Stomach smooth muscle (tissue), 2 donors: ENCODE measurements around the gene C14orf132.

ENCODE experiments used
- H3K27ac ChIP-seq: one replicate; pipeline ENCODE4 v1.7.0; 2013; ENCODE audit warnings: mild to moderate bottlenecking, low read length, inconsistent platforms
- H3K27me3 ChIP-seq, 2 donors: one replicate each; pipeline ENCODE4 v1.7.0; 2013; ENCODE audit warnings: low read length in 2 of 2; ENCODE audit not compliant: insufficient read depth in 2 of 2, control insufficient read depth in 1 of 2
- H3K36me3 ChIP-seq, 2 donors: one replicate each; pipeline ENCODE4 v1.7.0; 2013; ENCODE audit warnings: low read length in 2 of 2; ENCODE audit not compliant: control insufficient read depth in 2 of 2, insufficient read depth in 2 of 2
- H3K4me1 ChIP-seq: one replicate; pipeline ENCODE4 v1.7.0; 2013; ENCODE audit warnings: low read length; ENCODE audit not compliant: control insufficient read depth, insufficient read depth
- H3K4me3 ChIP-seq, 2 donors: one replicate each; pipeline ENCODE4 v1.7.0; 2013; ENCODE audit warnings: low read length in 2 of 2
- H3K9ac ChIP-seq, 2 donors: one replicate each; pipeline ENCODE4 v1.7.0; 2013; ENCODE audit warnings: low read length in 2 of 2, mild to moderate bottlenecking in 1 of 2
- H3K9me3 ChIP-seq, 2 donors: one replicate each; pipeline ENCODE4 v1.7.0; 2013; ENCODE audit warnings: low read length in 2 of 2; ENCODE audit not compliant: control insufficient read depth in 2 of 2
- donor health status: healthy.
- donor health status: Pancreatic carcinoma.

Gene C14orf132

DNA sequence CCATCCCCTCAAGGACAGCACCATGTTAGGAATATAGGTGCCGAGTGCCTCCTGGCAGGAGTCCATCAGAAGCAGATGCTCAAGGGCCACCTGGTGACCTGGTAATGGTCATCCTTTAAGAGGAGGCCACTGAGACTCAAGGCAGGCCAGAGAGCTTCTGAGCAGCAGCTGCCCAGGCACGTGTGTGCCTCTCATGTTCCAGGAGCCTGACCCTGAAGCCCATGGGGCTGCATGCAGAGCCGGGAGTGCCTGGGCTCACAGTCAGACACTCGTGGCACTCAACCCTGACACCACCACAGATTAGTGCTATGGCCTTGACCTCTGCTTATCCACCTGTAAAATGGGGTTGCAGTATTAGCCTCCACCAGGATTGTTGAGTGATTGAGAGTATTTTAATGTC lies 45.6 kb downstream of the C14orf132 start:
- no peak overlapping the region for H3K27ac ChIP-seq
- H3K4me3 ChIP-seq = no peak overlapping the region
- H3K4me1 ChIP-seq = no peaks in the 10 kb centered on the region
- peaks cover 21 to 22% of the 10 kb centered on the region in 2 donors for H3K36me3 ChIP-seq
- H3K9me3 ChIP-seq = no peaks in the 10 kb centered on the region
- no peak overlapping the region for H3K9ac ChIP-seq
- H3K27me3 ChIP-seq = no peaks in the 10 kb centered on the region

DNA sequence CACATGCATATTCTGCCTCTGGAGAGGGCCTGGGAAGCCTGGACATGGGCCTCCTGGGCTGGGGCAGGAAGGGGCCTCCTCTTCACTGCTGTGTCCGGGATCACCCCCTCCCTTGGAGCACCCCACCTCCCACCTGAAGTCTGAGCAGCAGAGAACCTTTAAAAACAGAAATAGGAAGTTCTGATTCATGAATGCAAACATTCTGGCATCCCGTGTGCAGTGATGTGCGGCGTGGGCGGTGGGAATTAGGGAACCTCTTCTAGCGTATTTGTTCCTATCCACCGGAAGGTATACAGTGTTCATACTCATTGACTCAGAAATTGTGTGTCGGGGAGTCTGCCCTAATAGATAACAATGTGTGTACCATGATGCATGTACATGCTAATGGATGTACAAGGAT lies 46.2 kb downstream of the C14orf132 start:
- Histone ChIP-seq H3K27ac (no peak overlapping the region), H3K9me3 (no peaks in the 10 kb centered on the region), H3K36me3 (peaks cover 21 to 22% of the 10 kb centered on the region in 2 donors), H3K4me1 (peaks cover 3% of the 10 kb centered on the region), H3K9ac (no peak overlapping the region), H3K27me3 (no peaks in the 10 kb centered on the region), H3K4me3 (no peak overlapping the region)

DNA sequence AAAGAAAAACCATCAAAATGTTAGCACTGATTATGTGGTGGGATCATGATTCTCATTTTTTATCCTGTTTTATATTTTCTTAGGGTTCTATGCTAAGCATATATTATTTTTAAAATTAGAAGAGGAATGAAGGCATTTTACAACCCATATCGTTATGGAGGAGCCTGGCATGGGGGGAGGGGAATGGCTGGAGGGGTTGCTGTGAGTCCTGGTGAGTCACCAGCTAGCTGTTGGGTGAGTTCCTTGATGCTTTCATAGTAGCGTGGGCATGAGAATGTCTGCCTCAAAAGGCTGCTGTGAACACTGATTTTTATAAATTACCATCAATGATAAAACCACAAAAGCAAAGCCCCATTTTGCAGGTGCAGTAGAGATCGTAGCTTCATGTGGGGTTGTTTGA lies 46.9 kb downstream of the C14orf132 start:
- H3K9ac ChIP-seq = no peak overlapping the region
- peaks cover 21 to 22% of the 10 kb centered on the region in 2 donors for H3K36me3 ChIP-seq
- H3K27ac ChIP-seq = no peak overlapping the region
- H3K4me1 ChIP-seq = peaks cover 10% of the 10 kb centered on the region
- no peaks in the 10 kb centered on the region for H3K27me3 ChIP-seq
- H3K9me3 ChIP-seq = no peaks in the 10 kb centered on the region
- no peak overlapping the region for H3K4me3 ChIP-seq

DNA sequence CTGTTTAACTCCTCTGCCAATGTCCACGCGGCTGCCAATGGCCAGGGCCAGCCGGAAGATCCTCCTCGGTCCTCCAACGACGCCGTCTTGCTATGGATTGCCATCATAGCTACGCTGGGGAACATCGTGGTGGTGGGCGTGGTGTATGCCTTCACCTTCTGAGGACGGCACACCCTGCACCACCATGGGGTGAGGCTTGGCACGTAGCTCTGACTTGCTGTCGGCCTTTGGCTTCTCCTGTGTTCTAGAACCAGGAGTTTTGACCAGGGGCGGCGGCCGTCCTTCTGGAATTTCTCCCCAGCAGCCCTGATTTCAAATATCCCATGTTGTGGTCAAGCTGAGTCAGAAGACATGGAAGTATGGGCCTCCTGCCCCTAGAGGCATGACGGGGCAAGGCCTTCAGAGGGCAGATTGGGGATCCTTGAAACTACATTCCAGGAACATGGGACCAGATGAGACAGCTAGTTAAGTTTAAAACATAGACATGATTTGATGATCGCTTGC lies 47.5 kb downstream of the C14orf132 start:
- Histone ChIP-seq H3K27me3 (no peaks in the 10 kb centered on the region), H3K36me3 (peaks cover 21 to 22% of the 10 kb centered on the region in 2 donors), H3K4me1 (peaks cover 11% of the 10 kb centered on the region), H3K4me3 (no peak overlapping the region), H3K27ac (no peak overlapping the region), H3K9ac (no peak overlapping the region), H3K9me3 (no peaks in the 10 kb centered on the region)

DNA sequence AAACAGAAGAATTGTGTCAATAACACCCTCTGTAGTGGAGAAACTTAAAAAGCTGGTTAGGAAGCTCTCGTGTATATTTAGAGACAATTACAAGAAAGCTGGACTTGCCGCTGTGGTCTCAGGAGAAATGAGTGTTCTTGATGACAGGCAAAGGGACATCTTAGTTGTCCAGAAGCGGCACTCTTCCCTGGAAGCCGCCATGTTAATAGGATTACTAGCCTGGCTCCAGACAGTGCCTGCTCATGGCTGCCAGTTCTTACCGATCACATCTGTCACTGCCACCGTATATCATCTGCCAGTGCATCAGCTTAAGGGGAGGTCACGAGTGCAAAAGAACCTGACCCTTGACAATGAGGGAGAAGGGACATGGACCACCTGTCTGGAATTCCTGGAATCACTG lies 48.9 kb downstream of the C14orf132 start:
- H3K9ac ChIP-seq = no peak overlapping the region
- no peak overlapping the region for H3K27ac ChIP-seq
- H3K27me3 ChIP-seq = no peaks in the 10 kb centered on the region
- H3K4me3 ChIP-seq = no peak overlapping the region
- peaks cover 18 to 22% of the 10 kb centered on the region in 2 donors for H3K36me3 ChIP-seq
- H3K9me3 ChIP-seq = no peaks in the 10 kb centered on the region
- peaks cover 11% of the 10 kb centered on the region for H3K4me1 ChIP-seq

DNA sequence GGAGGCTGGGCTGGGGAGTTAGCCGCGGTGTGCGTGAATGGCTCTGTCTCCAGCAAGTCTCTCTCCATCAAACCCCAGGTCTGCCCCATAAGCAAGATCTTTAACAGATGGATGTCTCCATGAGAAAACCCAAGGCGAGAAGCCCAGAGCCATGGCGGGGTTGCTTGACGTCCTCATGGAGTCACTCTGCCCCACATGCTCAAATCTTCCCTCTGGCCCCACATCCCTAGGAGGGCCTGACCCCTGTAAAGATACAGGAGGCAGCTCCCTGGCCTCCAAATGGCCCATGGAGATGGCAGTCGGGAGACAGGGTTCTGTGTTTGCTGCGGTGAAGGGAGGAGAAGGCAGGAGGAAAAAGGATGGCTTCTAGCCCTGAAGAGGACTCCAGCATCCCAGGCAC lies 49.3 kb downstream of the C14orf132 start:
- H3K36me3 ChIP-seq = peaks cover 18 to 22% of the 10 kb centered on the region in 2 donors
- H3K4me1 ChIP-seq = peaks cover 11% of the 10 kb centered on the region
- H3K9ac ChIP-seq = no peak overlapping the region
- no peaks in the 10 kb centered on the region for H3K9me3 ChIP-seq
- H3K27me3 ChIP-seq = no peaks in the 10 kb centered on the region
- H3K4me3 ChIP-seq = no peak overlapping the region
- no peak overlapping the region for H3K27ac ChIP-seq

DNA sequence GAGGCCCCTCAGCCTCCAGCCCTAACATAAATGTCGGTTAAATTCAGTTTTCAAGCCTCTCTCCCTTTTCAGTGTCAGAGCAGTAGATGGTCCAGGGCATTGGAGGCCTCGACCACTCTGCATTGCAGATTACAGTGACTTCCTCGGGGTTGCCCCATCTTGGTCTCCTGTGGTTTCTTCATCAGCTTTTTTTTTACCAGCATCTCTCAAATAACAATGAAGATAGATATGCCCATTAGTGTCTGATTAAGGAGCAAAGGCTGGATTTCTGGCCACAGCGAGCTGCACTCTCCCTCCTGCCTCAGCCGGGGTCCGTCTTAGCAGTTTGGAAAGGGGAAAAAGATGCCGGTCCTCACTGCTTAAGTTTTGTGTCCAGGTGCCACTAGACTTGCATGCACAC lies 49.7 kb downstream of the C14orf132 start:
- H3K27ac ChIP-seq = no peak overlapping the region
- peaks cover 11% of the 10 kb centered on the region for H3K4me1 ChIP-seq
- no peak overlapping the region for H3K4me3 ChIP-seq
- no peak overlapping the region for H3K9ac ChIP-seq
- no peaks in the 10 kb centered on the region for H3K27me3 ChIP-seq
- H3K9me3 ChIP-seq = no peaks in the 10 kb centered on the region
- H3K36me3 ChIP-seq = peaks cover 18 to 22% of the 10 kb centered on the region in 2 donors

DNA sequence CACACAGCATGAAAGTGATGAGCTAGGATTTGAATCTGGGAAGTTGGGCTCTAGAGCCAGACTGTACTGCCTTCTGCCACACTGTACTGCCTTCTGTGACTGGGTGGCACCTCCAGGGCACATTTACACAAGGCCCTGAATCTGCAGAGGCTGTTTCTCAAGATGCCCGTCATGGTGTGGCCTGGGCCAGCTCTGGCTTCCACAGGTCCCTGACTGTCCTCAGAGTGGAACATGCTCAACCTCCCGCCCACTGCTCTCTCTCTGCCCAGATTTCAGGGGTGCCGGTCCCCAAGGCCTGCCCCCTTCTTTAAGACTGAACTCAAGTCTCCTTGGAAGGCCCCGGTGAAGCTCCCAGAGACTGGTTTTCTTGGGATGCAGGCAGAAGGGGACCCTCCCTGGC lies 50.2 kb downstream of the C14orf132 start:
- no peak overlapping the region for H3K27ac ChIP-seq
- H3K27me3 ChIP-seq = no peaks in the 10 kb centered on the region

DNA sequence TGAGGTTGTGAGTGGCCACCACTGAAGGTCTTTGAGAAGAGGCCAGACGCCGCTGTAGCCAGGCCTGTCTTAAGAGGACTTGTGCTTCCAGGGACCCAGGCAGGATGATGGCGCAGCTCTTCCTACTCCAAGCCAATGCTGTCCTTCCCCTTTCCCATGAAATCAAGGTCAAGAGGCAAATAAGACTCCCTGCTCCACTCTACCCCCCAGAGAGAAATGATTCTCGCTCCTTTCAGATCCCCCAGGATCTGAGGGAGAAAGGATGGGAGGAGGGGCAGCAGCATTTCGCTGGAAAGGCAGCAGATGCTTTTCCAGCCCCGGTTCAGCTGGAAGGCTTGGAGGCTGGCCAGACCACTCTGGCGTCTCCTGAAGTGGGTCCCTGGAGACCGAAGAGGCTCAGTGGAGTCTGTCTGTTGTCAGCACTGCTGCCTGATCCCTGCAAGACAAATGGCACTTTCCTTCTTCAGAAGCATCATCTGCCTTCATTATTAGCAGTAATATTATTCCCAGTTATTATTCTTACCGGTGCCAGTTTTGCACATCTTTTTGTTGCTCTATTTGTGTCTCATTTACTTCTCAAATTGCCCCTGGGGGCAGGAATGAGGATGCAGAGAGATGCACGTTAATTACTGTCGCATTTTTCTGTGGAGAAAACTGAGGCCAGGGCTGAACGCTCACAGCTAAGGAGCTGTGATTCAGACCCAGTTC lies 51.4 kb downstream of the C14orf132 start:
- no peaks in the 10 kb centered on the region for H3K9me3 ChIP-seq
- no peak overlapping the region for H3K27ac ChIP-seq
- H3K9ac ChIP-seq = no peak overlapping the region
- H3K4me3 ChIP-seq = peak overlapping the region in 1 of 2 donors; percentile 22
- H3K27me3 ChIP-seq = no peaks in the 10 kb centered on the region
- peaks cover 18 to 22% of the 10 kb centered on the region in 2 donors for H3K36me3 ChIP-seq
- H3K4me1 ChIP-seq = peaks cover 15% of the 10 kb centered on the region

More for the DNA sequence above, 50.2 kb downstream of the C14orf132 start:
- Histone ChIP-seq H3K36me3 (peaks cover 18 to 22% of the 10 kb centered on the region in 2 donors), H3K4me1 (peaks cover 11% of the 10 kb centered on the region), H3K9ac (no peak overlapping the region), H3K4me3 (no peak overlapping the region), H3K9me3 (no peaks in the 10 kb centered on the region)

DNA sequence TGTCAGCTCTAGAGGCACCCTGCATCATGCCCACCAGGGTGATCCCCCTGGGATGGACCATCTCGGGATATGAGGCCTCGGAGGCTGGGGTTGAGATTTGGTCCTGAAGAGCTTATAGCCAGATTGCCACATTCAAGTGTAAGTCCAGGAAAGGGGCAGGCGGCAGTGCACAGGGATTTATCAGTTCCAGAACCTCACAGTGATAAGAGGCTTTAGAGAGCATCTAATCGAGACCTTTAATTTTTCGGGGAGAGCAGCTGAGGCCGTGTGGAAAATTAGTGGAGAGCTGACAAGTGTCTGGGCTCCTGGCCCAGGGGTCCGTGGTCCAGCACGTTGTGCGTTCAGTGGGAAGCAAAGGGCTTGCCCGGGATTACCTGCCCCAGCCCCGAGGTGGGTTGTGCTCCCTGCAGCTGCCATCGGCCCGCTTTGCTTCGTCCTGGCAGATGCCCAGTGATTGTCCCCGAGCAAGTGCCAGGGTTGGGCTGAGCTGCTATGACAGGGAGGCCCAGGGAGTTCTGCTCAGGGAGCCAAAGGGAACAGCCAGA lies 52.1 kb downstream of the C14orf132 start:
- Histone ChIP-seq H3K36me3 (peaks cover 18 to 22% of the 10 kb centered on the region in 2 donors), H3K4me1 (peaks cover 19% of the 10 kb centered on the region), H3K27ac (no peak overlapping the region), H3K9me3 (no peaks in the 10 kb centered on the region), H3K9ac (no peak overlapping the region), H3K27me3 (no peaks in the 10 kb centered on the region), H3K4me3 (peak overlapping the region in 1 of 2 donors; percentile 22)

DNA sequence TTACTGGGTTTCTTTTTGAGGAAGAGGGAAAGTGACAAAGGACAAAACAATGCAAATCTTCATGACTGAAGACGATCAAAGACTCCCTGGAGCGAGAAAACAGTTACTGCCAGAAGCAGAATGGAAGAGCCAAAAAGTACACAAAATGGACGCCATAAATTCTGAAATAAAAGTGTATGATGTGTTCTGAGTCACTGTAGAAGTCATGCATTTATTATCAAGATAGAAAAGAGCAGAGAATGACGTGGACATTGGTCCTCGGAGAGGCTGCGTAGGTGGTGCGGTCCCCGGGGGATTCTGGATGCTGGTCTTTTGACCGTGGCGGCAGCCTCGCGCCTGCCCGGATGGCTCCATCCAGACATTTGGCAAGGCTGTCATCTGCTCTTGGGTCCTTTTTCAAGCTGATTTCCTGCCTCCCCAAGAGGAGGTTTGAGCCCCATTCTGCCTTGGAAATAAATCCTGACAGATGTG lies 52.8 kb downstream of the C14orf132 start:
- H3K36me3 ChIP-seq = peaks cover 11 to 19% of the 10 kb centered on the region in 2 donors
- H3K4me3 ChIP-seq = no peak overlapping the region
- no peak overlapping the region for H3K27ac ChIP-seq
- peaks cover 24% of the 10 kb centered on the region for H3K4me1 ChIP-seq
- H3K9ac ChIP-seq = no peak overlapping the region
- peaks cover 0 to 2% of the 10 kb centered on the region in 2 donors for H3K27me3 ChIP-seq
- H3K9me3 ChIP-seq = no peaks in the 10 kb centered on the region
